HEK293 (cell line): ENCODE data around the gene CLRN1.

ENCODE experiments used
- CTCF ChIP-seq: fragments of 450-650 bp; formaldehyde crosslinking; IDR thresholded peaks from 2 replicates; pipeline ENCODE4 v1.5.1; 2016; ENCODE audit warnings: missing biosample characterization, missing genetic modification characterization
- KLF10 ChIP-seq: fragments of 450-650 bp; IDR thresholded peaks from 2 replicates; pipeline ENCODE4 v1.5.1; 2018; ENCODE audit warnings: missing biosample characterization, mild to moderate bottlenecking, missing genetic modification characterization
- KLF9 ChIP-seq: fragments of 450-650 bp; formaldehyde crosslinking; IDR thresholded peaks from 2 replicates; pipeline ENCODE4 v1.5.1; 2016; ENCODE audit warnings: missing biosample characterization, missing genetic modification characterization, low read depth
- TCF7L2 ChIP-seq: IDR thresholded peaks from 2 replicates; pipeline ENCODE4 v1.6.1; 2011; ENCODE audit warnings: low read depth, mild to moderate bottlenecking, inconsistent platforms, low read length, moderate library complexity, borderline replicate concordance
- YY1 ChIP-seq: fragments of 450-650 bp; formaldehyde crosslinking; IDR thresholded peaks from 2 replicates; pipeline ENCODE4 v1.5.1; 2018; ENCODE audit warnings: missing biosample characterization, missing genetic modification characterization
- ZNF184 ChIP-seq: fragments of 450-650 bp; IDR thresholded peaks from 2 replicates; pipeline ENCODE4 v1.5.1; 2018; ENCODE audit warnings: missing biosample characterization, mild to moderate bottlenecking, missing genetic modification characterization
- ZNF274 ChIP-seq, 2 experiments: fragments of 200-500 bp in 1 of 2; fragments of 450-650 bp in 1 of 2; sonication (Bioruptor generic) in 1 of 2; formaldehyde crosslinking in 1 of 2; IDR thresholded peaks; 2 replicates each; pipeline versions ENCODE4 v1.5.1 to v1.6.1; 2014 to 2016; ENCODE audit warnings: borderline replicate concordance in 1 of 2, inconsistent platforms in 1 of 2, low read length in 1 of 2, missing biosample characterization in 1 of 2, missing genetic modification characterization in 1 of 2
- ZNF280D ChIP-seq: fragments of 450-650 bp; formaldehyde crosslinking; IDR thresholded peaks from 2 replicates; pipeline ENCODE4 v1.5.1; 2016; ENCODE audit warnings: missing biosample characterization, missing genetic modification characterization
- ZNF335 ChIP-seq: fragments of 450-650 bp; formaldehyde crosslinking; conservative IDR thresholded peaks from 2 replicates; pipeline ENCODE4 v1.5.1; 2016; ENCODE audit warnings: missing biosample characterization, missing genetic modification characterization
- ZNF707 ChIP-seq: fragments of 450-650 bp; formaldehyde crosslinking; IDR thresholded peaks from 2 replicates; pipeline ENCODE4 v1.5.1; 2016; ENCODE audit warnings: missing biosample characterization, missing genetic modification characterization
- ZNF747 ChIP-seq: fragments of 450-650 bp; formaldehyde crosslinking; IDR thresholded peaks from 2 replicates; pipeline ENCODE4 v1.5.1; 2016; ENCODE audit warnings: missing biosample characterization, missing genetic modification characterization
- ZNF792 ChIP-seq: fragments of 450-650 bp; formaldehyde crosslinking; IDR thresholded peaks from 2 replicates; pipeline ENCODE4 v1.5.1; 2016; ENCODE audit warnings: missing biosample characterization, missing genetic modification characterization

- TF ChIP-seq CTCF (tag by site-specific recombination) (no peak), ZNF280D (tag by site-specific recombination) (no peak), ZNF707 (tag by site-specific recombination) (no peak), TCF7L2 (no peak), ZNF792 (tag by site-specific recombination) (no peak), ZNF184 (tag by site-specific recombination) (no peak), ZNF335 (tag by site-specific recombination) (no peak), ZNF747 (tag by site-specific recombination) (no peak), YY1 (no peak), KLF10 (no peak), KLF9 (tag by site-specific recombination) (no peak), ZNF274 (IDR thresholded peaks at IDR 0.05; ENCODE audit: low read length) (no peak), ZNF274 (tag by site-specific recombination; IDR thresholded peaks at IDR 0.05; ENCODE audit: borderline replicate concordance) (no peak)
Observed at GRCh38 chr3:150978566-150979148, 6.1 kb upstream of the CLRN1 start.
